ENCODE data around the gene SLC5A5.
A peak's percentile ranks its signal among the peaks of the same experiment; 100 is the strongest.

DNA sequence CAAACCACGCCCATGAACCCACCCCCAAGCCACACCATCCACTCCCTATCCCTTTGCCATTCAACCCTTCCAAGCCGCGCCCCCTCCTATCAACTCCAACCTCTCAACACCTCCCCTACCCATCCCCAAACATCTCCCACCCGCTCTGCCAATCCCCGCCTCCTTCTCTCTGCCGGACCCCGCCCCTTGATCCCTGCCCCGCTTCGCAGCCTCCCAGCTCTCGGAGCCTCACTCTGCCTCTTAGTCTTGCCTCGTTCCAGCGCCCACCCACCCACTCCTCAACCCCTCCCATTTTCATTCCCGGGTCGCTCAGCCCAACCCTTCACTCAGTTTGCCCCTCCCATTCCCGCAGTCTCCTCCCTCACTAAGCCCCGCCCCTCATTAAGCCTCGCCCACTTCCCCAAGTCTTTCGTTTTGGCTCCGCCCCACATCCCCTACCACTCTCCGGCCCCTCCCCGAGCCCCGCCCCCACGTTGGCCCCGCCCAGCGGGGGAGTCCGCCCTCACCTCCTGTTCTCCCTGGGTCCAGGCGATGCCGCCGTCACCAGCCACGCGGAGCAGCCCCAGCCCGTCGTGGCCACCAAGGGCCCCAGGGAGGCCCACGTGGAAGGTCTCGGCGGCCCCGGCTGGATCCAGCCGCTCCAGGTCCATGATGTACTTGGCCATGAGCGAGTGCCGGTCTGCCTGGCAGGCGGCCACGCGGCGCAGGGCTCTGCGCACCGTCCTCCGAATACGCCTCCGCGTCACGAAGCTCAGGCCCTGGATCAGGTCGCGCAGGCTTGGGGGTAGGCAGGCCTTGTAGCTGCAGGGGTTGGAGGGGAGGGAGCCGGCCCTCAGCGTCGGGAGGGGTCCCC is 29.7 kb upstream of the SLC5A5 start:
- TF ChIP-seq CTCF (IDR thresholded peaks at IDR 0.05) = no peak
- peak in 1 of 3 donors; percentile 42 for TF ChIP-seq POLR2AphosphoS5 (IDR thresholded peaks at IDR 0.05)
